SK-N-MC (cell line): ENCODE data around the gene ACP1.

Experiments
- EZH2 ChIP-seq: fragments of 200-600 bp; sonication (generic); IDR thresholded peaks from one replicate; pipeline ENCODE4 v1.6.1; 2017; ENCODE audit warnings: antibody characterized with exemption
- POLR2AphosphoS5 ChIP-seq: IDR thresholded peaks from 2 replicates; pipeline ENCODE4 v1.6.1; 2012; ENCODE audit warnings: mild to moderate bottlenecking, low read depth, low read length, borderline replicate concordance

DNA sequence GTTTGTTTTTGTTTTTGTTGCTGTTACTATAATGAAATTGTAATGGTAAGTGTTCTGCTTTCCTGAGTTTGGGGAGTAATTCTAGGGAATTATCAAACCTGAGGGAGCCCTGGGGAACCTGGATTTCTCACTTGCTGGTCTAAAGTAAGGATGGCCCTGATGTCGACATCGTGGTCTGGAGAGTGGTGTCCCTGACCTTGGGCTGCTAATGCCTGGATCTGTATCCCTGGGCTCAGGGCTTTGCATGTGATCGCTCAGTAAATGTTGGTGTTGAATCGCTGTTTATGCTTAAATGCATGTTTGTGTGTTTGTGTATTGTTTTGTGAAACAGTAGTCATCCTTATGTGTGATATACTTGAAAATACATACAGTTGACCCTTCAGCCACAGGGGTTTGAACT is 6.1 kb downstream of the ACP1 start:
- TF ChIP-seq EZH2 = no peak
- no peak for TF ChIP-seq POLR2AphosphoS5
